Germinal center (tissue), 1 donor: ENCODE measurements around the gene TAS1R3.

Experiments used
- DNase-seq: peaks from one replicate; pipeline ENCODE4 v3.0.0; 2012; ENCODE audit warnings: mixed read lengths, low spot score

TAS1R3 gene

GRCh38 chr1:1324524-1325287 lies 6.4 kb upstream of the TAS1R3 start, which contains the start of the genes CPTP and INTS11:
Gene CPTP, plus strand, starts transcription at chr1:1324802. Its CDS starts 2,109 bp downstream, at chr1:1326911.
Gene INTS11, minus strand, starts transcription at chr1:1324660. Its CDS starts 52 bp downstream, at chr1:1324608.
- DNase-seq = peak; percentile 96

- no peak for DNase-seq
Observed at GRCh38 chr1:1325288-1326074, 5.6 kb upstream of the TAS1R3 start.

- no peak for DNase-seq
Observed at GRCh38 chr1:1326075-1326605, 4.9 kb upstream of the TAS1R3 start.

DNA sequence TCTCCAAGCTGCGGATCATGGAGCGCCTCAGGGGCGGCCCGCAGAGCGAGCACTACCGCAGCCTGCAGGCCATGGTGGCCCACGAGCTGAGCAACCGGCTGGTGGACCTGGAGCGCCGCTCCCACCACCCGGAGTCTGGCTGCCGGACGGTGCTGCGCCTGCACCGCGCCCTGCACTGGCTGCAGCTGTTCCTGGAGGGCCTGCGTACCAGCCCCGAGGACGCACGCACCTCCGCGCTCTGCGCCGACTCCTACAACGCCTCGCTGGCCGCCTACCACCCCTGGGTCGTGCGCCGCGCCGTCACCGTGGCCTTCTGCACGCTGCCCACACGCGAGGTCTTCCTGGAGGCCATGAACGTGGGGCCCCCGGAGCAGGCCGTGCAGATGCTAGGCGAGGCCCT lies 3.8 kb upstream of the TAS1R3 start:
- DNase-seq = no peak

GRCh38 chr1:1328254-1328653 lies 2.8 kb upstream of the TAS1R3 start:
- no peak for DNase-seq

DNA sequence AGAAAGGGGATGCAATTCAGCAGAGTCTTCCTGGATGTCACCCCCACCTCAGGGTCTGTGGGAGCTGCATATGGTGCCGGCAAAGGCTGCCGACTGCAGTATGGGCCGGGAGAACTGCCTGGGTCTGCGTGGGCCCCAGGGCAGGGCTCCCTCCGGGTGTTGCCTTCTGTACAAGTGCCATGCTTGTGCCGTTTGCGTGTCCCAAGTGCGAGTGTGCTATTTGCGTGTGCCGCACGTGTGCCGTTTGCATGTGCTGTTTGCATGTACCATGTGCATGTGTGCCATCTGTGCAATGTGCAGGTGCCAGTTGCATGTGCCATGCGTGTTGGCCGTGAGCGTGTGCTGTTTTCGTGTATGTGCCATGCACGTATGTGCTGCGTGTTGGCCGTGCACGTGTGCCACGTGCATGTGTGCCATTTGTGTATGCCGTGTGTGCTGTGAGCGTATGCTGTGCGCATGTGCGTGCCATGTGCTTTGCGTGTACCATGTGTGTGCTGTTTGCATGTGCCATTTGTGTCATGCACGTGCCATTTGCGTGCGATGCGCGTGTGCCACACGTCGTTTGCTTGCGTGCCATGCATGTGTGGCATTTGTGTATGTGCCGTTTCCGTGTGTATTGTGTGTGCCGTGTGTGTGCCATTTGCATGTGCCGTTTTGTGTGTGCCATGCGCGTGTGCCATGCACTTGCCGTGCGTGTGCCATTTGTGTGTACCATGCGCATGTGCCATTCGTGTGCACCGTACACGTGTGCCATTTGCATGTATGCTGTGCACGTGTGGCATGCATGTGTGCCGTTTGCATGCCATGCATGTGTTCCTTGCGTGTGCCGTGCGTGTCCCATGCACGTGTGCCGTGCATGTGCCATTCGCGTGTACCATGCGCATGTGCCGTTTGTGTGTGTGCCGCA lies 1.5 kb upstream of the TAS1R3 start:
- no peak for DNase-seq

GRCh38 chr1:1330366-1331067 lies 563 bp upstream of the TAS1R3 start:
- DNase-seq = peak; percentile 77

DNA sequence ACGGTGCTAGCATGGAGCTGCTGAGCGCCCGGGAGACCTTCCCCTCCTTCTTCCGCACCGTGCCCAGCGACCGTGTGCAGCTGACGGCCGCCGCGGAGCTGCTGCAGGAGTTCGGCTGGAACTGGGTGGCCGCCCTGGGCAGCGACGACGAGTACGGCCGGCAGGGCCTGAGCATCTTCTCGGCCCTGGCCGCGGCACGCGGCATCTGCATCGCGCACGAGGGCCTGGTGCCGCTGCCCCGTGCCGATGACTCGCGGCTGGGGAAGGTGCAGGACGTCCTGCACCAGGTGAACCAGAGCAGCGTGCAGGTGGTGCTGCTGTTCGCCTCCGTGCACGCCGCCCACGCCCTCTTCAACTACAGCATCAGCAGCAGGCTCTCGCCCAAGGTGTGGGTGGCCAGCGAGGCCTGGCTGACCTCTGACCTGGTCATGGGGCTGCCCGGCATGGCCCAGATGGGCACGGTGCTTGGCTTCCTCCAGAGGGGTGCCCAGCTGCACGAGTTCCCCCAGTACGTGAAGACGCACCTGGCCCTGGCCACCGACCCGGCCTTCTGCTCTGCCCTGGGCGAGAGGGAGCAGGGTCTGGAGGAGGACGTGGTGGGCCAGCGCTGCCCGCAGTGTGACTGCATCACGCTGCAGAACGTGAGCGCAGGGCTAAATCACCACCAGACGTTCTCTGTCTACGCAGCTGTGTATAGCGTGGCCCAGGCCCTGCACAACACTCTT lies 1.1 kb downstream of the TAS1R3 start:
- DNase-seq = no peak

- no peak for DNase-seq
Observed at GRCh38 chr1:1332774-1333480, 1.8 kb downstream of the TAS1R3 start.

GRCh38 chr1:1333551-1334241 lies 2.6 kb downstream of the TAS1R3 start:
- DNase-seq = no peak

DNA sequence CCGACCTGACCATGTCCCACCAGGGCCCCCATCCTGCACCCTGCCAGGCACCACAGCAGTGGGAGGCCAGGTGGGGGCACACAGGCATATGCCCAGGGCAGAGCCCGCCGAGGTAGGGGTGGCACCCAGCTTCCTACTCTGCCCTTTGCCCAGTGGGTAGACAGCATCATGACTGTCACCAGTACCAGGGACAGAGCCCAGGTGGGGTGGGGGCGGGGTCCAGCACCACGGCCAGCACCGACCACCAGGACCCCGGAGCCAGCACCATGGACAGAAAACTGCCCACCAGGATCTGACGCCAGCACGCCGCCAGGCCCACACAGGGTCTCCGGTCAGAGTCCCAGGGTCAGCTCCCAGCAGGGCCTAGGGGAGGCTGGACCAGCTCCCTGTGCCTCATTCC lies 3.8 kb downstream of the TAS1R3 start:
- DNase-seq = no peak

GRCh38 chr1:1335283-1335682 lies 4.2 kb downstream of the TAS1R3 start:
- no peak for DNase-seq

DNA sequence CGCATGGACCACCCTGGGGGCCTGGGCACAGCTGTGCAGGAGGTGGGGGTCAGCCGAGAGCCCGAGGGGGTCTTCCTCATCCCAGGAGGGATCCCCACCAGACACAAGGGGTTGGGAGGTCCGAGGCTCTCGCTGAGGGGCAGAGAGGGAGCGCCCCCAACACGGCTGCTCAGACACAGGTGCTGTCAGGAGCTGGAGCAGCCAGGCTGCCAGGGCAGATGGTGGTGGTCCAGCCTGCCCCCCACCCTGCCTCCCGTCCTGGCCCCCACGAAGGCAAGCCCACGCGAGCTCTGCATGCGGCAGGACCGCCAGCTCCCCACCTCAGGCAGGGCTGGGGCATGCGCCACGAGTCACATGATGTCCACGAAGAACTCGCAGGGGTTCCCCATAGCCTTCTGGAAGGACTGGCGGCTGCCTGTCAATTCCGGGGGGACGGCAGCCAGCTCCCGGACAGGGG lies 4.7 kb downstream of the TAS1R3 start:
- no peak for DNase-seq

DNA sequence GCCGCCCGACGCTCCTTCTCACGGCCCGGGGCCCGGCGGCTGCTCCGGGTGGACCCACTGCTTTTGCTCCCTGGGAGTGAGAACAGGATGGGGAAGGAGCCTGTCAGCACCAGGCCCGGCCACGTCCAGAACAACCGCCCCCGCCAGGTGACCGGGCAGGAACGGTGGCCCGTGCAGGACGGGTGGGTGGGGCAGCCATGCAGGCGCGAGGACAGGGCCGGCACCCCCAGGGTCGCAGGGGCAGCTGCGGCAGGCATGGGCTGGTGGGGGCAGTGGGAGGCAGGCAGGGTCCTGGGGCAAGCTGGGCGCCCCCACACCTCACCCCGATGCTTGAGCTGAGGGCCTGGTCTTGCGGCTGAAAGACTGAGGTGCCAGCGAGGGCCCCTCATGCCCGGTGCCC lies 5.4 kb downstream of the TAS1R3 start:
- DNase-seq = no peak

DNA sequence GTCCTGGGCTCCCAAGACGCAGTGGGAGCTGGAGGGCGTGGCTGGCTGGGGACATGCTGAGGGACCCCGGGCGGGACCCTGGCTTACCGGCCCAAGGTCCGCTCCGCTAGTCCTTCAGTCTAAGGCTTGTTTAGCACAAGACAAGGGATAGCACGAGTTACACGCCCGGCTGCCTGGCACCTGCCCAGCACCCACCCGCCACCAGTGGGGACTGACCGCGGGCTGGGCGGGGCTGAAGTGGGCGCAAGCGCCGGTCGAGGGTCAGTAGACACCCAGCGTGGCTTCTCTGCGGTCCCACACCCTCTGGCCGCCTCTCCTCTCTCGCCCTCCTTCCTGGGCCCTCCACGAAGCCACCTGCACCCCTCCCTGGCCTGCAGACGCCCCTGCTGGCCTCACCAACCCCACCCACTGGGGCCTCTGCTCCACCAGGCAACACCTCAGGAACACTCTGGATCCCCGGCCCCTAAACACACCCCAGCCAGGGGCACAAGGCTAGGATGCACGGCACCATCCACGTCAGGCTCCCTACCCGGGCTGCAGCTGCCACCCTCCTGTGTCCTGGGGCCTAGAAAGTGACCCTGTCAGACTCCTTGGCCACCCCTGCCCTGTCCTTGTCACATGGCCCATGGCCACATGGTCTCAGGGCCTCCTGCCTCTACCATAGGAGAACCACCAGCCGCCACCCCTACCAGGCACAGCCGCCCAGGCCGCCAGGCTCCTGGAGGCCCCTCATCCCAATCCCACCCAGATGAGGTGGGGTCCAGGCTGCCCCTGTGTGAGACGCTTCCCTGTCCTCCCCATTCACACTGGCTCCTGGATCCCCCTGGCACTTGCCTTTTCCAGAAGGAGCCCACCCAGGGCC lies 6.1 kb downstream of the TAS1R3 start:
- DNase-seq = no peak

- peak; percentile 74 for DNase-seq
Observed at GRCh38 chr1:1337793-1338147, 6.7 kb downstream of the TAS1R3 start.

DNA sequence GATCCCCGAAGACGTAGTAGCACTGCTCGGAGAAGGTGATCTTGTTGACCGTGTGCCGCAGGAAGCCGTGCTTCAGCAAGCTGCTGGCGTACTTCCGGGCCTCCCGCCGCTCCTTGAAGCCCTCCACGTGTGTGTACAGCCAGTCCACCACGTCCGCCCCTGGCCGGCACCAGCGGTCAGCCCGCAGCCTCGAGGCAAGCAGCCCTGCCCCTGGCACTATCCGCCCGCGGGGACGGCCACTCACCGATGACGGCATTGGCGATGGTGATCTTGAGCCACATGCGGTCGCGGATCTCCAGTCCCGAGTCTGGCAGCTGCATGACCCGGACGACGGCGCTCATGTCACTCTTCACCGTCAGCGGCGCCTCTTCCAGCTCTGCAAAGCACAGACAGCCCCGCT lies 7.2 kb downstream of the TAS1R3 start:
- DNase-seq = no peak

GRCh38 chr1:1340185-1340584 lies 9.1 kb downstream of the TAS1R3 start:
- no peak for DNase-seq
